AG04449 (cell line): ENCODE results near the gene KCTD17.

ENCODE experiments used
- CTCF ChIA-PET: fragments of 350-600 bp; formaldehyde crosslinking; extraction: SDS; loops from one replicate; lab custom pipeline; 2021; ENCODE audit warnings: antibody characterized with exemption; lab: Yijun Ruan, JAX
- POLR2A ChIA-PET: fragments of 400-600, 350-600 bp; formaldehyde crosslinking; extraction: SDS; loops from one replicate; lab custom pipeline; 2020; ENCODE audit warnings: antibody characterized with exemption, inconsistent platforms; lab: Yijun Ruan, JAX
- DNase-seq: peaks from one replicate; pipeline ENCODE4 v3.0.0-alpha.2; 2010; ENCODE audit warnings: low read depth, low spot score
- H3K4me3 ChIP-seq: 2 replicates; pipeline ENCODE4 v1.5.1; 2011; ENCODE audit warnings: low read depth, mild to moderate bottlenecking, control low read depth, low read length
- TF ChIP-seq, protein P1 (sequence below): IDR thresholded peaks from one replicate; pipeline ENCODE4 v1.5.1; 2011; ENCODE audit warnings: mild to moderate bottlenecking, moderate library complexity, low read length, control low read depth, inconsistent platforms; ENCODE audit not compliant: insufficient read depth; ENCODE audit errors: missing control alignments

KCTD17 gene

DNA sequence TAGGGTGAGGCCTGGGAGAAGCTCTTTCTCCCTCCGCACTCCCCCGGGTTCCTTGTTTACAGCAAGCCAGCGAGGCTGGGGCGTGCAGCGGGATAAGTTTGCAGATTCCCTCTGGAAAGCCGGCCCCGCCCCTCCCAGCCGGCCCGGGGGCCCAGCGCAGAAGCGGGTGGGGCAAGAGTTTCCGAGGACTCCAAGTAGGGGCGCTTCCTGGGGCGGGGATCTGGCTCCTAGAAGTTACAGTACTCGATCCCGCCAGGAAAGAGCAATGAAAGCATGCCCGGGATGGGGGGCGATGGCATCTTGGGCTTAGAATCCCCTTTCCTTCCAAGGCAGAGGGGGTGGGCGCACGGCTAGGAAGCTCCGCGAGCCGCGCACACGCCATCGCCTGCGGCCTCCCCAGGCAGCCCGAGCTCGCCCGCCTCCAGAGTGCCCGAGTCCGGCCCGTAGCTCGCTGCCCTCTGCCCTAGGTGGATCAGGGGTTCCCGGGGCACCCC, 32.7 kb upstream of the KCTD17 start:
- TF ChIP-seq, protein P1, sequence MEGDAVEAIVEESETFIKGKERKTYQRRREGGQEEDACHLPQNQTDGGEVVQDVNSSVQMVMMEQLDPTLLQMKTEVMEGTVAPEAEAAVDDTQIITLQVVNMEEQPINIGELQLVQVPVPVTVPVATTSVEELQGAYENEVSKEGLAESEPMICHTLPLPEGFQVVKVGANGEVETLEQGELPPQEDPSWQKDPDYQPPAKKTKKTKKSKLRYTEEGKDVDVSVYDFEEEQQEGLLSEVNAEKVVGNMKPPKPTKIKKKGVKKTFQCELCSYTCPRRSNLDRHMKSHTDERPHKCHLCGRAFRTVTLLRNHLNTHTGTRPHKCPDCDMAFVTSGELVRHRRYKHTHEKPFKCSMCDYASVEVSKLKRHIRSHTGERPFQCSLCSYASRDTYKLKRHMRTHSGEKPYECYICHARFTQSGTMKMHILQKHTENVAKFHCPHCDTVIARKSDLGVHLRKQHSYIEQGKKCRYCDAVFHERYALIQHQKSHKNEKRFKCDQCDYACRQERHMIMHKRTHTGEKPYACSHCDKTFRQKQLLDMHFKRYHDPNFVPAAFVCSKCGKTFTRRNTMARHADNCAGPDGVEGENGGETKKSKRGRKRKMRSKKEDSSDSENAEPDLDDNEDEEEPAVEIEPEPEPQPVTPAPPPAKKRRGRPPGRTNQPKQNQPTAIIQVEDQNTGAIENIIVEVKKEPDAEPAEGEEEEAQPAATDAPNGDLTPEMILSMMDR = no peak
- peak overlapping the region; percentile 82 for H3K4me3 ChIP-seq
- no peak for DNase-seq
- CTCF ChIA-PET = interaction anchor here (0.9 to 1.9 kb wide), 8 partner anchors 11 to 235 kb away, joined by 3 to 9 read pairs (median 3); no protein-coding TSS in a partner anchor
- POLR2A ChIA-PET = interaction anchor here (0.5 to 1.4 kb wide), 6 partner anchors 10 to 157 kb away, joined by 3 to 8 read pairs (median 4); partner anchors contain the start of gene KCTD17

DNA sequence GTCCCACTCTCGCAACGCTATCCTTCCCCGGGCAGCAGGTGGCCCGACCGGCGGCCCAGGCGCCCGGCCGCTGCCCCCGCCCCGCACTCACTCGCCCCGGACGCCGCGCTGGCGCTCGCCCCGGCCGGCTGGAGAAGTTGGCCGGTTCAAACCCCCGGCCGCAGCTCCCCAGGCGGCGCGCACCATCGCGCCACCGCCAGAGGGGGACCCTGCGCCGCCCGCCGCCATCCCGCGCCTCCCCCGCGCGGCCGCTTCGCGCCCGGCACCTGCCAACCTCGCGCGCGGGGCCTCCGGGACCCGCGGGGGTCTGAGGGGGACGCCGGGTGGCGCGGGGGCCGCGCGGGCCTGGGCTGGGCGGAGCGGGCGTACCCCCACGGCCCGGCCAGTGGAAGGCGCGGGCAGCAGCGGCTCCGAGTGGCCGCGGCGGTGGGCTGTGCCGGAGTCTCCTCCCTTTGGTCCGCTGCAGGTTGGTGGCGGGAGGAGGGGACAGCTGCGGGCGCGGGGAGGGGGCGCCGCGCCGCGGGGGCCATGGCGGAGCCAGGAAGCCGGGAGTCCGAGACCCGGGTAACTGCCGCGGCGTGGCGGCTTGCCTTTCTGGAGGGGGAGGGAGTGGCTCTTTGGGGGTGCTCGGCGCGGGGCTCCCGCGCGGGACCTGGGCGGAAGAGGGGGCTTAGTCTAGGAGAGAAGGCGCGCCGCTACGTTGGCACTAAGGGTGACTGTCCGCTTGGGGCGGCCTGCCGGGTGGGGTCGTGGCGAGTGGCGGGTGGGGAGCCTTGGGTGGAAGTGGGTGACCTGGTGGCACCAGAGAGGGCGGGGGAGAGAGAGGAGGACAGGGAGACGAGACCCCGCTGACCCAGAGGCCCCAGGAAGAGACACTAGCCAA, 32.0 kb upstream of the KCTD17 start, which contains the start of the genes MPST and TST:
MPST (plus strand) TSS at position 434 of the 883 bp plus-strand sequence; CDS start at position 529, 95 bp downstream.
TST (minus strand) TSS at position 139 of the 883 bp plus-strand sequence. CDS start 715 bp downstream, outside the sequence.
- ChIA-PET CTCF (interaction anchor here (0.6 to 6.0 kb wide), 11 partner anchors 11 to 235 kb away, joined by 3 to 65 read pairs (median 4); no protein-coding TSS in a partner anchor), POLR2A (interaction anchor here (0.6 to 1.4 kb wide), 6 partner anchors 9 to 70 kb away, joined by 3 to 8 read pairs (median 4); partner anchors contain the start of gene KCTD17)
- peak within 1 kb of the TSS; percentile 82 for H3K4me3 ChIP-seq
- TF ChIP-seq, protein P1 = no peak
- no peak for DNase-seq

DNA sequence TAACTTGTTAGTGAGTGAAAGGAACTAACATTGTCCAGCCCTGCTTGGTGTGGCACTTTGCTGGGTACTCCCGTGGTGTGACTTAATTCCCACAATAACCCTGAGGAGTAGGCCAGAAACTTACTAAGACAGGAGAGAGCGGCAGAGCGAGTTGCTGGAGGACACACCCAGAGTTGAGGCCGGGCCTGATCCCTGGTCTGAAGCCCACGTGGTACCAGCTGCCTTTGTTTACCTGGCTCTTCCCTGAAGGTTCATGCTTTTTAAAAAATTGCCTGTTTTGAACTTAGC, 31.4 kb upstream of the KCTD17 start:
- POLR2A ChIA-PET = interaction anchor here (0.9 to 1.3 kb wide), 2 partner anchors 12 to 21 kb away, joined by 3 to 8 read pairs; no protein-coding TSS in a partner anchor
- H3K4me3 ChIP-seq = peak overlapping the region; percentile 82
- no peak for DNase-seq
- TF ChIP-seq, protein P1 = no peak
- CTCF ChIA-PET = interaction anchor here (0.6 to 6.0 kb wide), 5 partner anchors 11 to 234 kb away, joined by 3 to 65 read pairs (median 5); no protein-coding TSS in a partner anchor

DNA sequence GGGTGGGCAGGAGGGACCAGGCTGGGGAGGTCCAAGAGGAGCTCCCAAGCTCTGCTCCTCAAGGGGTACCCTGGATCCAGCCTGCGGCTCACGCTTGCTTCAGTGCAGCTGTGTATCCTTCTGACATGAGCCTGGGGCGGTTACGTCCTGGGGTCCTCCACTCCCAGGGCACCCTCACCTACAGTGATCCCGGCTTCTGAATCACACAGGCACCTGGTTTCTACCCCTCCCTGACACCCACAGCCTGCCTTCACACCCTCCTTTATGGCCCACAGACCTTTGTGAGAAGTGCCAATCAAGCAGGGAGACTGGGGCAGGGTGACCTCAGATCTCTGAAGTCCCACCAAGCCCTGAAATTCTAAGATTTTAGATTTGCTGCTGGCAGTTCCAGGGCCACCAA, 30.5 kb upstream of the KCTD17 start:
- CTCF ChIA-PET = interaction anchor here (0.8 to 6.0 kb wide), 13 partner anchors 8 to 178 kb away, joined by 3 to 65 read pairs (median 5); no protein-coding TSS in a partner anchor
- DNase-seq = no peak
- POLR2A ChIA-PET = no interaction called here
- H3K4me3 ChIP-seq = no peak overlapping the region
- TF ChIP-seq, protein P1 = no peak

DNA sequence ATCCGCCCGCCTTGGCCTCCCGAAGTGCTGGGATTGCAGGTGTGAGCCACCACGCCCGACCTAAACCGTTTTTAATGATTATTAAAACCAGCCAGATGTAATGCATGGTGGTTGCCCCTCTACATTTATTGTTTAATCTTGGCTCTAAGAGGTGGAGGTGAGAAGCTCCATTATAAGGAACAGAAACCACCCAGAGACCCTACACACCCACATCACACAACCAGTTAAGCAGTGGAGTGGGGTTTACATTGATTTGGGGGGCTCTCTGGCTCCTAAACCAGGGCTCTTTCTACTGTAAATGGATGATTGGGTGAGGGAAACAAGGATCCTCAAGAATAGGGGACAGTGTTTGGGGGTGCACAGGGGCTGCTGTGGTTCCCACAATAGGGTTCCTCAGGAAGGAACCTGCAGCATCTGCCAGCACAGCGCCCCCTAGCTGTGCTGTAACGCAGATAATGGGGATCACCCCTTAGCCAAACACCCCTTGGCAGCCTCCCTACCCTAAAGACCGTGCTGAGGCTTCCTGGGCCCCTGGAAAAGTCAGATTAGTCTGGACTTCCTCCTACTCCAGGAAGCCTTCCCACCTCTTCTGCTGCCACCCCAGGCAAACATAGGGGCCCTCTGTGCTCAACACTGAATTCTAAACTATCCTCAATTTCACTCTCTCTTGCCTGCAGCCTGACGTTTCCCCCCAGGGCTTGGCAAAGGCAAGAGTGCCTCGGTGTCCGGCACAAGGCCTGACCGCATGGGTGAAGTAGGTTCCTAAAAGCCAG, 29.6 kb upstream of the KCTD17 start:
- CTCF ChIA-PET = interaction anchor here (0.7 to 6.0 kb wide), 15 partner anchors 9 to 178 kb away, joined by 3 to 65 read pairs (median 4); no protein-coding TSS in a partner anchor
- no peak for DNase-seq
- POLR2A ChIA-PET = no interaction called here

More for the DNA sequence above, 29.6 kb upstream of the KCTD17 start:
- H3K4me3 ChIP-seq = no peak overlapping the region
- TF ChIP-seq, protein P1 = peak; percentile 69
